ENCODE measurements around the gene MMP13.

The MMP13 gene

DNA sequence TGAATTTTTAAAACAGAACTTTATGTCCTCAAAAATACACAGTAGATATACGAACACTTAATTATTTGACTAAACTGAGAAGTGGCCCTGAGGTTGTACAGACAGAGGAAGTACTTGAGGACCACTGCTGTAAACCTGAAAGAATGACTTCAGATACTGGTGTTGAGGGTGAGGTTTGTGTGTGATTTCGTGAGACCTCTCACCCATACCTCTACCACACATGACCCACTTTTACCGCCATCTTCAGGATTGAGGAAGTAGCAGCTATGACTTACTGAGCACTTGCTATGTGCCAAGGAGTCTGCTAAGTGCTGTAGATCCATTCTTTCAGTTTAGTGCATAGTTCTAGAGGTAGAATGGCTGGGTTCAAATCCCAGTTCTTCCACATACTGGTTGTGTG lies 21.9 kb downstream of the MMP13 start:
- H3K36me3 ChIP-seq = no peaks in the 10 kb centered on the region
- DNase-seq = no peak
- no peaks in the 10 kb centered on the region for H3K27me3 ChIP-seq
- TF ChIP-seq, protein P1, sequence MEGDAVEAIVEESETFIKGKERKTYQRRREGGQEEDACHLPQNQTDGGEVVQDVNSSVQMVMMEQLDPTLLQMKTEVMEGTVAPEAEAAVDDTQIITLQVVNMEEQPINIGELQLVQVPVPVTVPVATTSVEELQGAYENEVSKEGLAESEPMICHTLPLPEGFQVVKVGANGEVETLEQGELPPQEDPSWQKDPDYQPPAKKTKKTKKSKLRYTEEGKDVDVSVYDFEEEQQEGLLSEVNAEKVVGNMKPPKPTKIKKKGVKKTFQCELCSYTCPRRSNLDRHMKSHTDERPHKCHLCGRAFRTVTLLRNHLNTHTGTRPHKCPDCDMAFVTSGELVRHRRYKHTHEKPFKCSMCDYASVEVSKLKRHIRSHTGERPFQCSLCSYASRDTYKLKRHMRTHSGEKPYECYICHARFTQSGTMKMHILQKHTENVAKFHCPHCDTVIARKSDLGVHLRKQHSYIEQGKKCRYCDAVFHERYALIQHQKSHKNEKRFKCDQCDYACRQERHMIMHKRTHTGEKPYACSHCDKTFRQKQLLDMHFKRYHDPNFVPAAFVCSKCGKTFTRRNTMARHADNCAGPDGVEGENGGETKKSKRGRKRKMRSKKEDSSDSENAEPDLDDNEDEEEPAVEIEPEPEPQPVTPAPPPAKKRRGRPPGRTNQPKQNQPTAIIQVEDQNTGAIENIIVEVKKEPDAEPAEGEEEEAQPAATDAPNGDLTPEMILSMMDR (IDR thresholded peaks at IDR 0.05; ENCODE audit: low read depth, low read length) = no peak
- no peak overlapping the region for H3K4me3 ChIP-seq (ENCODE audit: low read depth, low read length)
- no peaks in the 10 kb centered on the region for H3K9me3 ChIP-seq
- no peaks in the 10 kb centered on the region for H3K4me1 ChIP-seq

DNA sequence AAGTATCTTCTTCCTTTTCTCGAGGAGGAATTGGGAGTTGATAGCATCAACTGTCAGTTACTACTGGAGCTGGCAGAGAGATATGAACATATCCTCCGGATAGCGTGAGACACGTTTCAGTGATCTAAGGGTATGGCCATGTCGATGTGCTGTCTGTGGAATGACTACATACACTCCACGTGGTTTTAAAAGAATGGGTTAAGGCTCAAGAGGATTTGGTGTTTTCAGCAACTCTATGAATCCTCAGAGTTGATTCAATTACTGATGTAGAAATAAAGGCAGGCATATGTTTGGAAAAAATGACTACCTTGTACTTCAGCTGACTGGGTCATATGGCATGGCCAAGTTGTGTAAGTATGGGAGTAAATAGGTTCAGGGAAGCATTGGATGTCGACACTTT lies 22.9 kb downstream of the MMP13 start:
- H3K4me1 ChIP-seq = no peaks in the 10 kb centered on the region
- no peaks in the 10 kb centered on the region for H3K36me3 ChIP-seq
- H3K4me3 ChIP-seq (ENCODE audit: low read depth, low read length) = no peak overlapping the region
- TF ChIP-seq, protein P1 (IDR thresholded peaks at IDR 0.05; ENCODE audit: low read depth, low read length) = no peak
- no peaks in the 10 kb centered on the region for H3K27me3 ChIP-seq
- DNase-seq = no peak
- H3K9me3 ChIP-seq = no peaks in the 10 kb centered on the region

DNA sequence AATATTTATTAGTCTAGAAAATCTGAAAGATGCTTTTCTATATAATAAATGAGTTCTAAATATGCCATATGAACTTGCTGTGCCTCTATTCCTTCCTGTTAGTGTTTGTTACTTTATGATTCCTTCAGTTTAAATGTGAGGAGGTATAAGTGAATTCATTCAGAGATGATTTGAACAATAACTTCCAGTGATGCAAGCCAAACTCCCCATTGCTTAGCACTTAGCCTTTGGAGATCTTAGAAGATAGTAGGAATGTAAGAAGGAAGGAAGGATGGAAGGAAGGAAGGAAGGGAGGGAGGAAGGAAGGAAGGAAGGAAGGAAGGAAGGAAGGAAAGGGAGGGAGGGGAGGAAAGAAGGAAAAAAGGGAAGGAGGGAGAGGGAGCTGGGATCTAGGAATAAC lies 25.1 kb downstream of the MMP13 start:
- no peaks in the 10 kb centered on the region for H3K4me1 ChIP-seq
- H3K27me3 ChIP-seq = no peaks in the 10 kb centered on the region; the same call in 1 of the 2 replicates
- H3K9me3 ChIP-seq = no peaks in the 10 kb centered on the region
- no peak overlapping the region for H3K4me3 ChIP-seq (ENCODE audit: low read depth, low read length)
- DNase-seq = no peak
- H3K36me3 ChIP-seq = no peaks in the 10 kb centered on the region
- TF ChIP-seq, protein P1 (IDR thresholded peaks at IDR 0.05; ENCODE audit: low read depth, low read length) = no peak

DNA sequence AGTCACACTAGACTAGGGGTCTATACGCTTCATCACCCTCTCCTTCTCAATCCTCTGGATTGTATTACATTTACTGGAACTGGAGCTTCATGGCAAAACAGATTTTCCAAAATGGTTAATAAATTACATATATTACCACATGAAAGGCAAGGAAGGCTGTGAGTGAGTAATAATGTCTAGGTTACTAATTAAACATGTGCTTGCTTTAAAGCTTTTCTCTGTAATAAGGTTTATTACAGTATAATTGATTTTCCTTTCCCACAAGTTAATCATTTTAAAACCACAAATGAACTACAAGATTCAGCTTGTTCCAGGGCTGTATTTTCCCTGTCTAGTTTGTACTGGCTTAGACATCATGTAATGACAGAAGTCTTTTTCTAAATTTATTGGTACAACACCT lies 25.6 kb downstream of the MMP13 start:
- Histone ChIP-seq H3K9me3 (no peaks in the 10 kb centered on the region), H3K4me3 (ENCODE audit: low read depth, low read length) (no peak overlapping the region), H3K27me3 (no peaks in the 10 kb centered on the region; the same call in 1 of the 2 replicates), H3K4me1 (no peaks in the 10 kb centered on the region), H3K36me3 (no peaks in the 10 kb centered on the region)
- TF ChIP-seq, protein P1 (IDR thresholded peaks at IDR 0.05; ENCODE audit: low read depth, low read length) = no peak
- DNase-seq = no peak

DNA sequence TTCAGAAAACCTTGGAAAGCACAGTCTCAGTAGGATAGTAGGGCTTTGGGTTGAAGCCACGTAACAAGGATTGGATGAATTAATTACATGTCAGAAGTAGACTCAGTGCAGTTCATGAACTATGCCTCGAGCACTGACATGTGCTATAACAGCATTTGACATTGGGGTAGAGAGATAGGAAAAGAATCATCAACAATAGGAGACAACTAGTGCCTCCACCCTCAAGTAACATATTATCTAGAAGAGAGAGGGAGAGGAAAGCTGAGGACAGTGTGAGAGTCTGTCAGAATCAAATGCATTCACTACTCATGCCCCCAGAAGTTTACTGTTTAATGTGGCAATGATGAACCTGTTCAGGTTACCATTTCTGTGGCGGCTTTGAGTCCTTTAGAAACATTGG lies 26.4 kb downstream of the MMP13 start:
- Histone ChIP-seq H3K9me3 (no peaks in the 10 kb centered on the region), H3K4me3 (ENCODE audit: low read depth, low read length) (no peak overlapping the region), H3K36me3 (no peaks in the 10 kb centered on the region), H3K4me1 (no peaks in the 10 kb centered on the region), H3K27me3 (no peaks in the 10 kb centered on the region; the same call in 1 of the 2 replicates)
- TF ChIP-seq, protein P1 (IDR thresholded peaks at IDR 0.05; ENCODE audit: low read depth, low read length) = no peak
- DNase-seq = no peak

DNA sequence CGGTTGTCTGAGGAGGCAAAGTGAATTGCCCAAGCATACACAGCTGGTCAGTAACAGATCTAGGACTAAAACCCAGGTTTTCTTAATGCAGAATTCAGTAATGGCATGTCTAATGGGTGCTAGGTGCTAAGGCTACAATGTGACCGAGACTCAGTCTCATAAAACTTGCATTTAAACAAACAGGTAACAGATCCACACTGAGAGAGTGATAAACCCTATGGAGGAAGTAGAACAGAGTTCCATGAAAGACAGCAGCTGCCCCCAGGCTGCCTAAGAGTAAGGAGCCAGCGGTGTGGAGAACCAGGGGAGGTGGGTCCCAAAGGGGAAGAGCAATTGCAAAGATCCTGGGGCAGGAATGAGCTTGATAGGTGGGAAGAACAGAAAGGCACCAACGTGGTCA lies 27.3 kb downstream of the MMP13 start:
- no peaks in the 10 kb centered on the region for H3K9me3 ChIP-seq
- no peak overlapping the region for H3K4me3 ChIP-seq (ENCODE audit: low read depth, low read length)
- no peak for DNase-seq
- no peaks in the 10 kb centered on the region; the same call in 1 of the 2 replicates for H3K27me3 ChIP-seq
- TF ChIP-seq, protein P1 (IDR thresholded peaks at IDR 0.05; ENCODE audit: low read depth, low read length) = no peak
- no peaks in the 10 kb centered on the region for H3K36me3 ChIP-seq
- no peaks in the 10 kb centered on the region for H3K4me1 ChIP-seq
